Stimulated activated CD8-positive, alpha-beta memory T cell treated with anti-CD3 and anti-CD28 coated beads, Interleukin-7, amount 100 ng/mL, for 24 hours (primary cell): Measurements from ENCODE around the gene BEND2.
"Not testable (repeated sequence)": the region's sequence is repeated elsewhere in the genome, so short reads cannot be mapped to it uniquely, and the experiment has no call there.

Source experiments
- DNase-seq: peaks from one replicate; pipeline ENCODE4 v3.0.0-alpha.2; 2020; ENCODE audit warnings: low read depth

BEND2 gene

GRCh38 chrX:18220786-18221185 is at the start of gene BEND2:
Gene BEND2 (minus strand): TSS chrX:18220886. CDS start chrX:18220750, 136 bp downstream.
- DNase-seq = no peak

GRCh38 chrX:18255059-18255458 is 34.4 kb upstream of the BEND2 start:
- no peak for DNase-seq

GRCh38 chrX:18252644-18253359 is 32.1 kb upstream of the BEND2 start:
- no peak for DNase-seq

GRCh38 chrX:18229646-18230045 is 9.0 kb upstream of the BEND2 start:
- not testable (repeated sequence) for DNase-seq

GRCh38 chrX:18228069-18228468 is 7.4 kb upstream of the BEND2 start:
- DNase-seq = no peak

- DNase-seq = no peak
These were observed 6.8 kb upstream of the BEND2 start for GRCh38 chrX:18227458-18227857.

GRCh38 chrX:18210470-18210869 is 10.2 kb downstream of the BEND2 start:
- no peak for DNase-seq

- no peak for DNase-seq
These were observed 14.0 kb downstream of the BEND2 start for GRCh38 chrX:18206657-18207056.

GRCh38 chrX:18203631-18204030 is 17.1 kb downstream of the BEND2 start:
- no peak for DNase-seq

- no peak for DNase-seq
These were observed 26.0 kb downstream of the BEND2 start for GRCh38 chrX:18194688-18195087.

GRCh38 chrX:18179446-18179845 is 41.2 kb downstream of the BEND2 start:
- DNase-seq = no peak

GRCh38 chrX:18174971-18175370 is 45.7 kb downstream of the BEND2 start:
- no peak for DNase-seq

GRCh38 chrX:18174209-18174608 is 46.5 kb downstream of the BEND2 start:
- no peak for DNase-seq

GRCh38 chrX:18173494-18174180 is 47.0 kb downstream of the BEND2 start:
- DNase-seq = no peak

- DNase-seq = no peak
These were observed 47.7 kb downstream of the BEND2 start for GRCh38 chrX:18172970-18173369.

- DNase-seq = no peak
These were observed 49.8 kb downstream of the BEND2 start for GRCh38 chrX:18170910-18171309.

GRCh38 chrX:18166068-18166467 is 54.6 kb downstream of the BEND2 start:
- DNase-seq = no peak

- no peak for DNase-seq
These were observed 60.3 kb downstream of the BEND2 start for GRCh38 chrX:18160369-18160768.

- no peak for DNase-seq
These were observed 61.7 kb downstream of the BEND2 start for GRCh38 chrX:18158963-18159362.

- DNase-seq = no peak
These were observed 69.0 kb downstream of the BEND2 start for GRCh38 chrX:18151649-18152048.

GRCh38 chrX:18151157-18151556 is 69.5 kb downstream of the BEND2 start:
- no peak for DNase-seq

- no peak for DNase-seq
These were observed 71.2 kb downstream of the BEND2 start for GRCh38 chrX:18149454-18149853.

GRCh38 chrX:18146954-18147353 is 73.7 kb downstream of the BEND2 start:
- no peak for DNase-seq

GRCh38 chrX:18146009-18146408 is 74.7 kb downstream of the BEND2 start:
- no peak for DNase-seq
